ENCODE data around the gene PLCB1.

DNA sequence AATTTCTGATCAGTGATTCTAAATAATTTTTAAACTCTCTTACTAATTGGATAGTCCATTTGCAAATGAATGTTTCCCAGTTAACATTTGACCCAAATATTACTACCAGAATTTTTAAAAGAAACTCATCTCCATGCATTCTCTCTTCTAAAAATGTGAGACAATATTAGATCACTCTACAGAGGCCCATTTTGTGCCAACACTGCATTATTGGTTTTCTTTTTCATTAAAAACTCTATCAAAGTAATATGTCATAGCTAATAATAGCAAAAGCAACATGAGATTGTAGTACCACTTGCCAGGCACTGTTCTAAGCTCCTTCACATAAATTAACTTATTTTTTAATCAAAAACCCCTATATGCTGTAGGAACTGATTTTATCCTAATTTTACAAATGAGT lies 591.2 kb downstream of the PLCB1 start:
- TF ChIP-seq, protein P1, sequence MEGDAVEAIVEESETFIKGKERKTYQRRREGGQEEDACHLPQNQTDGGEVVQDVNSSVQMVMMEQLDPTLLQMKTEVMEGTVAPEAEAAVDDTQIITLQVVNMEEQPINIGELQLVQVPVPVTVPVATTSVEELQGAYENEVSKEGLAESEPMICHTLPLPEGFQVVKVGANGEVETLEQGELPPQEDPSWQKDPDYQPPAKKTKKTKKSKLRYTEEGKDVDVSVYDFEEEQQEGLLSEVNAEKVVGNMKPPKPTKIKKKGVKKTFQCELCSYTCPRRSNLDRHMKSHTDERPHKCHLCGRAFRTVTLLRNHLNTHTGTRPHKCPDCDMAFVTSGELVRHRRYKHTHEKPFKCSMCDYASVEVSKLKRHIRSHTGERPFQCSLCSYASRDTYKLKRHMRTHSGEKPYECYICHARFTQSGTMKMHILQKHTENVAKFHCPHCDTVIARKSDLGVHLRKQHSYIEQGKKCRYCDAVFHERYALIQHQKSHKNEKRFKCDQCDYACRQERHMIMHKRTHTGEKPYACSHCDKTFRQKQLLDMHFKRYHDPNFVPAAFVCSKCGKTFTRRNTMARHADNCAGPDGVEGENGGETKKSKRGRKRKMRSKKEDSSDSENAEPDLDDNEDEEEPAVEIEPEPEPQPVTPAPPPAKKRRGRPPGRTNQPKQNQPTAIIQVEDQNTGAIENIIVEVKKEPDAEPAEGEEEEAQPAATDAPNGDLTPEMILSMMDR (IDR thresholded peaks at IDR 0.05; ENCODE audit: extremely low read depth in 1 of 2, insufficient read depth in 1 of 2, low read depth in 1 of 2, low read length in 2 of 2) = no peak
- TF ChIP-seq EZH2 (IDR thresholded peaks at IDR 0.05; ENCODE audit: borderline replicate concordance, low read depth, low read length, severe bottlenecking) (no peak), POLR2A (IDR thresholded peaks at IDR 0.05; ENCODE audit: low read depth, low read length) (no peak), JUN (IDR thresholded peaks at IDR 0.05; ENCODE audit: borderline replicate concordance, insufficient read depth, insufficient read length, low read depth) (no peak), POLR2AphosphoS5 (IDR thresholded peaks at IDR 0.05; ENCODE audit: insufficient read depth, low read depth, low read length) (no peak)
- TF ChIP-seq, protein P2, sequence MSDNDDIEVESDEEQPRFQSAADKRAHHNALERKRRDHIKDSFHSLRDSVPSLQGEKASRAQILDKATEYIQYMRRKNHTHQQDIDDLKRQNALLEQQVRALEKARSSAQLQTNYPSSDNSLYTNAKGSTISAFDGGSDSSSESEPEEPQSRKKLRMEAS (IDR thresholded peaks at IDR 0.05; ENCODE audit: insufficient read depth, insufficient read length) = no peak
